HG02840 (cell line): ENCODE data around the gene NDUFS7.
"Not testable (repeated sequence)": the region's sequence is repeated elsewhere in the genome, so short reads cannot be mapped to it uniquely, and the experiment has no call there.

Experiments
- ATAC-seq: cut with Tn5 transposase; IDR thresholded peaks from one replicate; pipeline ENCODE4 v1.9.1; 2021; ENCODE audit warnings: mild to moderate bottlenecking, moderate library complexity, moderate number of reproducible peaks; ENCODE audit not compliant: unreplicated experiment, low FRiP score

NDUFS7 gene

GRCh38 chr19:1416014-1416841 lies 32.5 kb downstream of the NDUFS7 start:
- ATAC-seq = no peak

DNA sequence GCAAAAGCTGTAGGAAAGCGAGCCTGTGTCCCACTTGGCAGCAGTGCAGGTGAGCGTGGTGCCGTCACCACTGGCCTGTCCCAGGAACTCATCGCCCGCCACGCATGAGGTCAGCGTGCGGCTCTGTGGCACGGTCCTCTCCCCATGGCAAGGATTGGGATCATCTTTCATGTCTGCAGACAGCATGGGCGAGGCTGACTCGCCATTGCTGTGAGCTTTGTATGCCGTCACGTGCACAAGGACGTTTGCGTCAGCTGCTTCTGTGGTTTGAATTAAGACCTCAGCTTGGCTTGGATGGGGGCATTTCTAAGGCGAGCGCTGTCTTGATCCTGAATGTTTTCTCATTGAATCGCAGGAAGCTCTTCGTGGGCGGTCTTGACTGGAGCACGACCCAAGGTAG lies 33.4 kb downstream of the NDUFS7 start:
- no peak for ATAC-seq

DNA sequence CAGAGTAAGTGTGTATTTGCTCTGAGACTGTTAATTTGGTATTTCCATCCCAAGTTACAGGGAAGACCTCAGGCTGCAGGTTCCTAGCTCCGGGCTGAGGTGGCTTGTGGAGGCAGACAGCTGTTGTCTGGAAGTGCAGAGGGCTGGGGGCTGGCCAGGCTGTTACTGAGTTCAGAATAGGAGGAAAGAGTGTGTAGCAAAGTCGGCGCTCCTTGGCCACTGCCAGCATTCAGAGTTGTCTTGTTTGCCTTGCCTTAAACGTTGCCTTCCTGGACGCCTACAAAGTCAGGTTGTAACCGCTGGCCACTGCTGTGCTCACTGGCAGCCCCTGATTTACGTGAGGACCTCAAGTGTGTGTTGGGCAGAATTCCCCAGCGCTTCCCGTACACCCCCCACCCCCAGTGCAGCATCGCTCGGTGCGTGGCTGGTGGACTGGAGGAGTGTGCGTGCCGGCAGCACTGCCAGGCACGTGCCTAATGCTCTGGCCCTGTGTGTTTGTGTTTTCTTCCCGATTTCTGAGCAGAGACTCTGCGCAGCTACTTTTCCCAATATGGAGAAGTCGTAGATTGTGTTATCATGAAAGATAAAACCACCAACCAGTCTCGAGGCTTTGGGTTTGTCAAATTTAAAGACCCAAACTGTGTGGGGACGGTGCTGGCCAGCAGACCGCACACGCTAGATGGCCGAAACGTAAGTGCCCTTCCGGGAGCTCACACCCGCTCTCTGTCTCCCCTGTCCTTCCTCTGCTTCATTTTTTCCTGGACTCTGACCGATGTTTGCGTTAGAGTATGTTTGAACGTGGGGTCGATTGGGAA lies 34.2 kb downstream of the NDUFS7 start:
- ATAC-seq = no peak

- ATAC-seq = no peak
Observed at GRCh38 chr19:1418496-1418775, 34.7 kb downstream of the NDUFS7 start.

- ATAC-seq = no peak
Observed at GRCh38 chr19:1418951-1419738, 35.4 kb downstream of the NDUFS7 start.

- ATAC-seq = not testable (repeated sequence)
Observed at GRCh38 chr19:1420085-1420484, 36.4 kb downstream of the NDUFS7 start.

DNA sequence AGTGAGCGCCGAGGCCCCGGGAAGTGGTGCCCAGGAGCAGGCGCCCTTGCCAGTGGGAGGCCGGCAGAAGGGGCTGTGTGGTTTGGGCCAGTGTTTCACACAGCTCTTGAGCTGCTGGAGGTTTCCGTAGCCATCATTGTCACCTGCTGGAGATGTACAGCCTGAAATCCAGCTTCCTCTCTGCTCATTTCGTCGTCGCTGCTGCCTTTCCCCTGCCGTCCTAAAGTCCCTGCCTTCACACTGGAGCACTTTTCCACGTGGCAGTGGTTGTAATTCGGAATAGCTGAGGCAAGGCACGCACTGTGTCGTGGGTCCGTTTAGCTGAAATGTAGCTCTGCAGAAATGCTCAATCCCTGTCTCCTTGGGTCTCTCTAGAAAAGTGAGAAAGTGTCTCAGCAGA lies 36.9 kb downstream of the NDUFS7 start:
- no peak for ATAC-seq

DNA sequence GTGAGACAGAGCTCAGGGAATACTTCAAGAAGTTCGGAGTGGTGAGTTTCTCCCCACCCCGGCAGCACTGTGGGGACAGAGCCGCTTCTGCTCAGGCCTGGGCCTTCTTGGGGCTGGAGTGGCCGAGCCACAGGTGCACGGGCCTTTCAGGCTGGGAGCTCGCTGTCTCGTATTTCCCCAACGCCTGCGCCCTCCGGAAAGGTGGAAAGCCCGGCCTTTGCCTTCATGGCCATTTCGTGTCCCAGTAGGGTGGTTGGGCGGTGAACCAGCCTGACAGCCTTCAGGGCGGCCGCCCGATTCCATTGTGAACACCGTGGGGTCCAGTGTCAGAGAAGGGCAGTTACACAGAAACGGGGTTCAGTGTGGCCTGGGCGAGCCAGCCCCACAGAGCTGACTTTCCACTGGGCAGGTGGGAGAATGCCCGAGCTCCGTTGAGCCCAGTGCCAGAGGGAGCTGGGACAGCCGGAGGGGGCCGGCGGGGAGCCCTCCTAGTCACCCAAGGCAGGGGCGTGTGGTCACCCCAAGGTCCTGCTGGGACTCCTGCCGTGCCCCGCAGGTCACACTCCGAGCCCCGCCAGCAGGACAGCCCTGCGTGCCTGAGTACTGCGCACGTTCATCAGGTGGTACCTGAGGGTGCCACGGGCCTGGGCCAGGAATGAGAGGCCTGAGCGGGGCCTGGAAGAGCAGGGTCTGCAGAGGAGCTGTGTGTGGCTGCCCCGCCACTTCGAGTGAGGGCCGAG lies 37.7 kb downstream of the NDUFS7 start:
- ATAC-seq = no peak

DNA sequence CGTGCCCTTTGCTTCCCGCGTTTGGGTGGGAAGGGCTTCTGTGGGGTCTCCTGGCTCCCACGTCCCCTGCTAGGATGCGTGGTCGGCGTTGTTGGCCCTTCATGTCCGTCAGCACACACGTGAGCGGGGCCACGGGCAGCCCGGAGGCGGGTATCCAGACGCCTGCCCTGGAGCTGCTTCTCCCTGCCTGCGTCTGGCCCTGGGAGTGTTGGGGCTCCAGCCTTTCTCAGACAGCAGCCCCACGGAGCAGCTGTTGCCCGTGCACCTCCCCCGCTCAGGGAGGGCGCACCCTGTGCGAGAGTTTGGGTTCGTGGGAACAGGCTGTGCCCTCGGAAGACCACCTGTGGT lies 38.2 kb downstream of the NDUFS7 start:
- ATAC-seq = no peak

GRCh38 chr19:1422360-1422759 lies 38.7 kb downstream of the NDUFS7 start:
- no peak for ATAC-seq

DNA sequence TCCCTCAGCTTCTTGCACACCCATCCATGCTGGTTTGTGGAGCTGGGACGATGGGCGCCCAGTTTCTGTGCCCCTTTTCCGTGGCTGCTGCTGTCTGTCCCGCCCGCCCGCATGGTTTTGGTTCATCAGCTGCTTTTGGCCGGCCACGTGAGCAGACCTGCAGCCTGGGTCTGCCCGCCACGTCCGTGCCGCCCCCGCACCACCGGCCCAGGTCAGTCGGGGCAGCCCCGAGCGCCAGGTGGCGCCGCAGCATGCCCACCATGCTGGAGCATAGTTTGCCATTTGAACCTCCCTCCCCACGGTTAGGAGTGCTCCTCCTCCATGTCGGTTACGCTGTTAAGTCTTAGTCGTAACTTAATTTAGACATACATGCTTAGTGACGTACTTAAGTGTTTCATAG lies 39.2 kb downstream of the NDUFS7 start:
- ATAC-seq = no peak

- ATAC-seq = no peak
Observed at GRCh38 chr19:1423436-1424191, 39.9 kb downstream of the NDUFS7 start.

- no peak for ATAC-seq
Observed at GRCh38 chr19:1424192-1424955, 40.7 kb downstream of the NDUFS7 start.

- ATAC-seq = no peak
Observed at GRCh38 chr19:1425102-1425837, 41.6 kb downstream of the NDUFS7 start.

DNA sequence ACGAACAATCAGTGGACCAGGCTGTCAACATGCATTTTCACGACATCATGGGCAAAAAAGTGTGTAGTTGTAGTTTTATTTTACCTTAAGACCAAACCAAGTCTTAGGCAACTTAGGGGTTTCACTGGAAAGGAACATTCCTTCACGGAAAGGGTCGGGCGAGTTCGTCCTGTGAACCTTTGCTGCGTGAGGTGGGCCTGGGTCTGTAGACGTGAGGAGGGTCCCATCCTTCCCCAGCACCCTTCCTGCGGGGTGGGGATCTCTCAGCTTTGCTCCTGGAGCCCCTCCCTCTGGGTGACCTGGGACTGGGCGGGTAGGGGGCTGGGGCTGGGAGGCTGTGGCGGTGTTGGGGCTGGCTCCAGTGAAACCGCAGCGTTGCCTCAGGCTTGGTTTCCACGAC lies 42.2 kb downstream of the NDUFS7 start:
- ATAC-seq = no peak

DNA sequence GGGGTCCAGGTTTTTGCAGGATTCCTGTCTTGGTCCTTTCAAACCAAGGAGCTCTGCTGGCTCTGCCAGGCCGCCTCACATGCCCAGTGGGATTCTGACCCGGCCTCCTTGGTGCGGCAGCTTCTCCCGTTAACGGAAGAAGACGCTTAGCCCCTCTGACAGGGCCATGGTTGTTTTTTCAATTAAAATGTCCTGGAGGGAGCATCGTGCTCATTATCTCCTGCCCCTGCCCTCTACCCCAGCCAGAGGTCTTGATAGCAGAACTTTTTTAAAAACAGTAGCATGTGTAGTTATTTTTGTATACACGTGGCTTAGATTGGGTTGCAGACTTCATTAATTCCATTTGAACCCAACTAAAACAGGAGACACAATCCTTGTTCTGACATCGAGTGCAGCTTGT lies 43.0 kb downstream of the NDUFS7 start:
- no peak for ATAC-seq

GRCh38 chr19:1427221-1427920 lies 43.7 kb downstream of the NDUFS7 start:
- ATAC-seq = no peak
